ENCODE results near the gene GLYATL1B.
"Not testable (repeated sequence)": the region's sequence is repeated elsewhere in the genome, so short reads cannot be mapped to it uniquely, and the experiment has no call there.

GLYATL1B gene

GRCh38 chr11:59095972-59096575, 10.0 kb downstream of the GLYATL1B start:
- DNase-seq (ENCODE audit: low spot score): not testable (repeated sequence)

- no peak for DNase-seq (ENCODE audit: low spot score)
These were observed 11.1 kb downstream of the GLYATL1B start for GRCh38 chr11:59097113-59097708.

GRCh38 chr11:59097938-59098337, 11.8 kb downstream of the GLYATL1B start:
- not testable (repeated sequence) for DNase-seq (ENCODE audit: low spot score)

- peak; percentile 80 for DNase-seq (ENCODE audit: low spot score)
These were observed 16.2 kb downstream of the GLYATL1B start for GRCh38 chr11:59102259-59102765.

- peak; percentile 89 for DNase-seq (ENCODE audit: low spot score)
These were observed 20.5 kb downstream of the GLYATL1B start, which contains the start of gene FAM111B for GRCh38 chr11:59106363-59107336. TSS of gene FAM111B (plus strand) at chr11:59107237. CDS start at chr11:59109626, 2,389 bp downstream.

- DNase-seq (ENCODE audit: low spot score): not testable (repeated sequence)
These were observed 21.6 kb downstream of the GLYATL1B start for GRCh38 chr11:59107721-59108120.

- DNase-seq (ENCODE audit: low spot score): no peak
These were observed 26.4 kb downstream of the GLYATL1B start for GRCh38 chr11:59112494-59112893.

GRCh38 chr11:59114344-59114743, 28.2 kb downstream of the GLYATL1B start:
- no peak for DNase-seq (ENCODE audit: low spot score)

- DNase-seq (ENCODE audit: low spot score): no peak
These were observed 29.4 kb downstream of the GLYATL1B start for GRCh38 chr11:59115553-59115952.

GRCh38 chr11:59117774-59118173, 31.7 kb downstream of the GLYATL1B start:
- no peak for DNase-seq (ENCODE audit: low spot score)

- DNase-seq (ENCODE audit: low spot score): no peak
These were observed 33.7 kb downstream of the GLYATL1B start for GRCh38 chr11:59119826-59120225.

- DNase-seq (ENCODE audit: low spot score): peak; percentile 88
These were observed 49.7 kb downstream of the GLYATL1B start for GRCh38 chr11:59135648-59136461.

- not testable (repeated sequence) for DNase-seq (ENCODE audit: low spot score)
These were observed 50.4 kb downstream of the GLYATL1B start for GRCh38 chr11:59136551-59136950.

GRCh38 chr11:59137190-59137589, 51.1 kb downstream of the GLYATL1B start:
- DNase-seq (ENCODE audit: low spot score): no peak

- no peak for DNase-seq (ENCODE audit: low spot score)
These were observed 52.5 kb downstream of the GLYATL1B start for GRCh38 chr11:59138643-59139042.

- DNase-seq (ENCODE audit: low spot score): no peak
These were observed 55.1 kb downstream of the GLYATL1B start for GRCh38 chr11:59141191-59141590.

GRCh38 chr11:59141673-59142460, 55.8 kb downstream of the GLYATL1B start:
- no peak for DNase-seq (ENCODE audit: low spot score)

GRCh38 chr11:59142530-59143507, 56.7 kb downstream of the GLYATL1B start, which contains the start of gene FAM111A:
TSS of gene FAM111A (plus strand) at chr11:59142856. CDS start at chr11:59148873, 6,017 bp downstream.
- peak; percentile 82 for DNase-seq (ENCODE audit: low spot score)

- no peak for DNase-seq (ENCODE audit: low spot score)
These were observed 58.0 kb downstream of the GLYATL1B start for GRCh38 chr11:59144096-59144495.
